ENCODE measurements around the gene DHDDS.

- no peak for TF ChIP-seq CTCF (IDR thresholded peaks at IDR 0.05)
- no peak for TF ChIP-seq POLR2A (IDR thresholded peaks at IDR 0.05)
These were observed 88.2 kb downstream of the DHDDS start for GRCh38 chr1:26520339-26520738.
